ENCODE results near the gene OR14J1.
"Not testable (repeated sequence)": the region's sequence is repeated elsewhere in the genome, so short reads cannot be mapped to it uniquely, and the experiment has no call there.

OR14J1 gene, protein sequence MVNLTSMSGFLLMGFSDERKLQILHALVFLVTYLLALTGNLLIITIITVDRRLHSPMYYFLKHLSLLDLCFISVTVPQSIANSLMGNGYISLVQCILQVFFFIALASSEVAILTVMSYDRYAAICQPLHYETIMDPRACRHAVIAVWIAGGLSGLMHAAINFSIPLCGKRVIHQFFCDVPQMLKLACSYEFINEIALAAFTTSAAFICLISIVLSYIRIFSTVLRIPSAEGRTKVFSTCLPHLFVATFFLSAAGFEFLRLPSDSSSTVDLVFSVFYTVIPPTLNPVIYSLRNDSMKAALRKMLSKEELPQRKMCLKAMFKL

GRCh38 chr6:29301316-29301715 is at the start of gene OR14J1:
TSS of gene OR14J1 (plus strand) at chr6:29301701. CDS start at chr6:29306690, 4,989 bp downstream.
- no peak for DNase-seq (ENCODE audit: low read depth in 3 of 3)

DNA sequence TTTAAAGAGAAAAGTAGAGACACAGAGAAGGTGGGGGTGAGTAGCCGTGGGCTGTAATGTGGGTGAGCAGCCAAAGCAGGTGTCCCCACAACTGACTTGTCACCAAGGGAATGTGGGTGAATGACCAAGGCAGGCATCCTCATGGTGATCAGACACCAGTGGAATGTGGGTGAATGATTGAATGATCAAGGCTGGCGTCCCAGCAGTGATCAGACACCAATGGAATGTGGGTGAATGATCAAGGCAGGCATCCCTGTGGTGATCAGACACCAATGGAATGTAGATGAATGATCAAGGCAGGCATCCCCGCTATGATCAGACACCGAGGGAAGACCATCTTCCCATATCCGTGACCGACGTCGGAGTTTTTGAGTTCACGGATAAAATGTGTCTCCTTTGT is 49.8 kb upstream of the OR14J1 start:
- DNase-seq (ENCODE audit: low read depth in 3 of 3) = no peak

DNA sequence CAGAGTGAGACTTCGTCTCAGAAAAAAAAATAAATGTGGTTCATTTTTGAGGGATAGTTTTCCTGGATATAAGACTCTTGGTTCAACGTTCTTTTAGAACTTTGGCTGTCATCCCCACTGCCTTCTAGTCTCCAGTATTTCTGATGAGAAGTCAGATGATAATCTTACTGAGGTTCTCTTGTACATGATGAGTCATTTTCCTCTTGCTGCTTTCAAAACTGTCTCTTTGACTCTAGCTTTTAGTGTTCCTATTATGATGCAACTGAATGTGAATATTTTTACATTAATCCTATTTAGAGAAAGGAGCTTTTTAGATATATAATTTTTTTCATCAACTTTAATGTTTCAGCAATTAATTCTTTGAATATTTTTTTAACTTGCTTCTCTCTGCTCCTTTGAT is 46.0 kb upstream of the OR14J1 start:
- DNase-seq (ENCODE audit: low read depth in 3 of 3) = no peak

DNA sequence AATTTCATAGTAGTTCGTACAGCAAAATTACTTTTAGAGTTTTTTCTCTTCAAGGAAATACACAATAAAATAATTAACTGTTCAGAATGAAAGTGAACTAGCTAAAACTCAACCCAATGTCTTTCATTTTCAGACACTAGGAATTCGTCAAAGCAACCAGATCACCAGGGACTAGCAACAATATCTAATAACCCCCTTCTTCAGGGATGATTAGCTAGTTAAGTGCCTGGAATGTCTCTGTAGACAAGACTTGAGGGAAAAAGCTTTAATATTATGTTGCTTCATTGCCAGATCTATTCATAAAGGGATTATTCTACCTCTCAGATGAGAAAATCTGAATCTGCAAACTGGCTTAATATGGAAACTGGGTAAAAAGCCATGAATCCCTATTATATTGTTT is 41.8 kb upstream of the OR14J1 start:
- no peak for DNase-seq (ENCODE audit: low read depth in 3 of 3)

GRCh38 chr6:29263001-29263400 is 38.5 kb upstream of the OR14J1 start:
- no peak for DNase-seq (ENCODE audit: low read depth in 3 of 3)

GRCh38 chr6:29294499-29294914 is 7.0 kb upstream of the OR14J1 start:
- DNase-seq (ENCODE audit: low read depth in 3 of 3) = no peak

DNA sequence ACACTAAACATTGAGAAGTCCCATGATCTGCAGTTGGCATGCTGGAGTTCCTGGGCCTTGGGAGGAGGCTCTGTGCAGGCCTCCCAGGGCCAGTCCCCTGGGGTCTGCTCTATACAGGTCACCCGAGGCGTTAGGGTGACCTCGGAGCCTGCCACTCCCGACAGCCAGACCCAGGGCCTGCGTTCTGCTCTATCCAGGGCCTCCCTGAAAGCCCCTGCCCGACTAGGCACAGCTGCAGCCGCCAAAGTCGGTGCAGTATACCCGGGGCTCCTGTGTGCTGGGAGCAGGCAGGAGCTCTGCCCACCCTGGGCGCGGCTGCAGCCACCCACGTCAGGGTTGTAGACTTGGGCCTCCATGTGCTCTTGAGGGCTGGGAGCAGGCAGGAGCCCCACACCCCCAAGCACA is 6.3 kb upstream of the OR14J1 start:
- no peak for DNase-seq (ENCODE audit: low read depth in 3 of 3)

DNA sequence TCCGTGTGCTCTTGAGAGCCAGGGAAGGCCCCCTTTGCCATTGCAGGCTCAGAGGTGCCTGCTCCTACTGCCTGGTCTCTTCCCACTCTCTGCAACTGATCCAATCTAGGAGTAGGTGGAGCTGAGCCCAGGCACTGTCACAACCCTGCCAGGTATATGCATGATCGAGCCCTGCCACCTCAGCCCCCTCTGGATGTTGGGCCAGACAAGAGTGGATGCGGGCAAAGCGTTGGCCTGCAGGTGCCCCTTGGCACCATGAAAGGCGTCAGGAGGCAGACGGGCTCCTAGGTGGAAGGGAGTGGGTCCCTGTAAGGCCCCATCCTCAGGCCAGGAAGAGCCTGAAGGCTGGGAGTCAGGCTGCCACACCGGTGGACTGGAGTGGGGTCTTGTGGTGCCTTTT is 5.9 kb upstream of the OR14J1 start:
- no peak for DNase-seq (ENCODE audit: low read depth in 3 of 3)

- DNase-seq (ENCODE audit: low read depth in 3 of 3) = no peak
Measured at GRCh38 chr6:29319931-29320330, 18.4 kb downstream of the OR14J1 start.

DNA sequence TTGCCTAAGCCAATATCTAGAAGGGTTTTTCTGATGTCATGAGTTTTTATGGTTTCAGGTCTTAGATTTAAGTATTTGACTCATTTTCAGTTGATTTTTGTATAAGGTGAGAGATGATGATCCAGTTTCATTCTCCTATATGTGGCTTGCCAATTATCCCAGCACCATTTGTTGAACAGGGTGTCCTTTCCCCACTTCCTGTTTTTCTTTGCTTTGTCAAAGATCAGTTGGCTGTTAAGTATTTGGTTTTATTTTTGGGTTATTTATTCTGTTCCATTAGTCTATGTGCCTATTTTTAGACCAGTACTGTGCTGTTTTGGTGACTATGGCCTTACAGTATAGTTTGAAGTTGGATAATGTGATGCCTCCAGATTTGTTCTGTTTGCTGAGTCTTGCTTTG is 21.8 kb downstream of the OR14J1 start:
- DNase-seq (ENCODE audit: low read depth in 3 of 3) = not testable (repeated sequence)

DNA sequence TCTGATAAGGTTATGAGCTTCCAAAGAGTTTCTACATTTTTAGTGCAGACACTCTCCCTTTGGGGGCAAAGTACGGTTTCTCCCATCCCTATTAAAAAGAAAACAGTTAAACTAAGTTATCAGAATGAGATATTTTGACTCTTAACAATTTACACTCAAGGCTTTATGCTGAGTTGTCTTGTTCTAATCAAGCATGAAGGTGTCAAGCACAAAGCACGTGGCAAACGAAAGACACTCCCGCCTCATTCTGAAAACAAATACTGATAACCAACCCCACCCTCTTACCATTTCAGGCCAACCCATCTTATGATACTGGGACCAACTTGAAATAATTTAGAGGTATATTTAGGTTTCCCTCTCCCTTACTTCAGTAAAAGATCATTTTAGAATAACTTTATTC is 24.3 kb downstream of the OR14J1 start:
- DNase-seq (ENCODE audit: low read depth in 3 of 3) = no peak

DNA sequence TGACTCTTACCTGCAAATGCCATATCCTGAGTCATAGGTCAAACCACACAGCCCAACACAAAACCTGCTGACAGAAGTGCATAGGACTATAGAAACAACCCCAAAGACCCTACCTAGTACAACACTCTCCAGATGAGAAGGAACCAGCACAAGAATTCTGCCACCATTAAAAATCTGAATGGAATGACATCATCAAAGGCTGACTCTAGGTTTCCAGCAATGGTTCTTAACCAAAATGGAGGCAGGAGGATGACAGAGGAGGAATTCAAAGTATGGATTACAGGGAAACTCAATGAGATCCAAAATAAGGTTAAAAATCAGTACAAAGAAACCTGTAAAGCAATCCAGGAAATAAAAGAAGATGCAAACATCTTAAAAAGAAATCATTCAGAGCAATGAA is 31.2 kb downstream of the OR14J1 start:
- DNase-seq (ENCODE audit: low read depth in 3 of 3) = no peak

DNA sequence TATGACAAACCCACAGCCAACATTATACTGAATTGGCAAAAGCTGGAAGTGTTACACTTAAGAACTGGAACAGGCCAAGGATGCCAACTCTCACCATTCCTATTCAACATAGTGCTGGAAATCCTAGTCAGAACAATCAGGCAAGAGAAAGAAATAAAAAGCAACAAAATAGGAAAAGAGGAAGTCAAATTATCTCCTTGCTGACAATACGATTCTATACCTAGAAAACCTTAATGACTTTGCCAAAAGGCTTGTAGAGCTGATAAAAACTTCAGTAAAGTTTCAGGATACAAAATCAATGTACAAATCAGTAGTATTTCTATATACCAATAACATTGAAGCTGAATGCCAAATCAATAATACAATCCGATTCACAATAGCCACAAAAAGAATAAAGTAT is 34.8 kb downstream of the OR14J1 start:
- no peak for DNase-seq (ENCODE audit: low read depth in 3 of 3)

- DNase-seq (ENCODE audit: low read depth in 3 of 3) = no peak
Measured at GRCh38 chr6:29345380-29345779, 43.9 kb downstream of the OR14J1 start.

- DNase-seq (ENCODE audit: low read depth in 3 of 3) = not testable (repeated sequence)
Measured at GRCh38 chr6:29349348-29349747, 47.8 kb downstream of the OR14J1 start.

DNA sequence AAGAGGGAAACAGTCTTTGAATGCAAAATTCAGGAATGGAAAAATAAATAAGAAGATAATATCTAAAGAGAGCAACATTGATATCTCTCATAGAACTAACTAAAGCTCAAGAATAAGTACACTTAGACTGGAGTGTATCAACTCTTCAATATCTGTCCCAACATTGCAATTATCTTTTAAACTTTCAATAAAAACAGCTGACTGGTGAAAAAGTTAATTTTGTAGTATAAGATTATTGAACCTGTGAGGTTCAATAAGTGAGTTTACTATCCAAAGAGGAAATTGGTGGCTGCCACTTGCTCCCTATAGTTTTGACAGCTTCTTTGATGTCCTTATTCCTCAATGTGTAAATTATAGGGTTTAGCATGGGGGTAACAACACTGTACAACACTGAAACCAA is 53.5 kb downstream of the OR14J1 start:
- no peak for DNase-seq (ENCODE audit: low read depth in 3 of 3)

GRCh38 chr6:29355603-29356002 is 54.1 kb downstream of the OR14J1 start:
- no peak for DNase-seq (ENCODE audit: low read depth in 3 of 3)

Measured in stimulated activated CD4-positive, alpha-beta T cell treated with anti-CD3 and anti-CD28 coated beads, TNF-alpha, amount 100 ng/mL, for 4 hours (primary cell).